Type B pancreatic cell (in vitro differentiated cells): ENCODE results near the gene PDE1A. TPM values are rescaled to one million over a fixed set of nuclear protein-coding genes. Genes with fewer than 3 reads are reported as not detected.

Source experiments
- DNase-seq: peaks from one replicate; pipeline ENCODE4 v3.0.0; 2021; ENCODE audit warnings: mixed read lengths; ENCODE audit not compliant: unreplicated experiment; ENCODE audit errors: extremely low spot score
- H3K27ac Mint-ChIP-seq: 2 replicates; pipeline ENCODE4 v1.8.0; 2021; ENCODE audit warnings: mild to moderate bottlenecking, mixed read lengths
- H3K27me3 Mint-ChIP-seq: 2 replicates; pipeline ENCODE4 v1.8.0; 2021; ENCODE audit warnings: mixed read lengths
- H3K36me3 Mint-ChIP-seq: 2 replicates; pipeline ENCODE4 v1.8.0; 2021; ENCODE audit warnings: mixed read lengths
- H3K4me1 Mint-ChIP-seq: one replicate; pipeline ENCODE4 v1.8.0; 2021; ENCODE audit warnings: mixed read lengths; ENCODE audit not compliant: unreplicated experiment
- H3K4me3 Mint-ChIP-seq: 2 replicates; pipeline ENCODE4 v1.8.0; 2021; ENCODE audit warnings: mild to moderate bottlenecking, mixed read lengths
- H3K9me3 Mint-ChIP-seq: 2 replicates; pipeline ENCODE4 v1.8.0; 2021; ENCODE audit warnings: mixed read lengths
- CTCF ChIP-seq: fragments of 200-600 bp; sonication (generic); conservative IDR thresholded peaks from 2 replicates; pipeline ENCODE4 v1.5.0; 2021; ENCODE audit warnings: antibody characterized with exemption, mild to moderate bottlenecking
- total RNA-seq: library from RNA; stranded (reverse); gene quantifications from 2 replicates; pipeline ENCODE4 v1.2.1, GENCODE V29; 2021; ENCODE audit warnings: low replicate concordance

The PDE1A gene
- total RNA-seq, 1 donor from 2014 or later, result 3.6 TPM

GRCh38 chr2:182301093-182301492, 125.7 kb downstream of the PDE1A start:
- peaks cover 4% of the 10 kb centered on the region for H3K27me3 Mint-ChIP-seq
- H3K4me3 Mint-ChIP-seq, result no peak overlapping the region
- H3K4me1 Mint-ChIP-seq, result peaks cover 7% of the 10 kb centered on the region
- DNase-seq, result no peak
- no peak for TF ChIP-seq CTCF
- H3K9me3 Mint-ChIP-seq, result peaks cover 9% of the 10 kb centered on the region
- H3K27ac Mint-ChIP-seq, result no peak overlapping the region
- H3K36me3 Mint-ChIP-seq, result no peaks in the 10 kb centered on the region

GRCh38 chr2:182300608-182301007, 126.2 kb downstream of the PDE1A start:
- H3K4me1 Mint-ChIP-seq, result peaks cover 7% of the 10 kb centered on the region
- peaks cover 9% of the 10 kb centered on the region for H3K9me3 Mint-ChIP-seq
- no peak overlapping the region for H3K4me3 Mint-ChIP-seq
- peaks cover 4% of the 10 kb centered on the region for H3K27me3 Mint-ChIP-seq
- no peaks in the 10 kb centered on the region for H3K36me3 Mint-ChIP-seq
- TF ChIP-seq CTCF, result no peak
- DNase-seq, result no peak
- no peak overlapping the region for H3K27ac Mint-ChIP-seq

- DNase-seq, result no peak
- Mint-ChIP-seq H3K4me1 (peaks cover 7% of the 10 kb centered on the region), H3K27me3 (peaks cover 4% of the 10 kb centered on the region), H3K36me3 (no peaks in the 10 kb centered on the region), H3K4me3 (no peak overlapping the region), H3K9me3 (peaks cover 9% of the 10 kb centered on the region), H3K27ac (no peak overlapping the region)
- no peak for TF ChIP-seq CTCF
These were observed 127.2 kb downstream of the PDE1A start for GRCh38 chr2:182299632-182300031.

- no peak for DNase-seq
- Mint-ChIP-seq H3K27me3 (peaks cover 4% of the 10 kb centered on the region), H3K4me3 (no peak overlapping the region), H3K36me3 (no peaks in the 10 kb centered on the region), H3K9me3 (peaks cover 9% of the 10 kb centered on the region), H3K27ac (no peak overlapping the region), H3K4me1 (peaks cover 7% of the 10 kb centered on the region)
- no peak for TF ChIP-seq CTCF
These were observed 128.4 kb downstream of the PDE1A start for GRCh38 chr2:182298456-182298855.

GRCh38 chr2:182291296-182291695, 135.5 kb downstream of the PDE1A start:
- Mint-ChIP-seq H3K36me3 (no peaks in the 10 kb centered on the region), H3K27ac (no peak overlapping the region), H3K4me1 (no peaks in the 10 kb centered on the region), H3K9me3 (no peaks in the 10 kb centered on the region), H3K4me3 (no peak overlapping the region), H3K27me3 (no peaks in the 10 kb centered on the region)
- no peak for TF ChIP-seq CTCF
- no peak for DNase-seq

- no peak for TF ChIP-seq CTCF
- Mint-ChIP-seq H3K27me3 (no peaks in the 10 kb centered on the region), H3K36me3 (no peaks in the 10 kb centered on the region), H3K9me3 (no peaks in the 10 kb centered on the region), H3K4me3 (no peak overlapping the region), H3K4me1 (no peaks in the 10 kb centered on the region), H3K27ac (no peak overlapping the region)
- DNase-seq, result no peak
These were observed 143.3 kb downstream of the PDE1A start for GRCh38 chr2:182283512-182283911.
